Mesothelial cell of epicardium (in vitro differentiated cells): ENCODE data around the gene XPNPEP1. TPM values are rescaled to one million over a fixed set of nuclear protein-coding genes. Genes with fewer than 3 reads are reported as not detected.

Experiments used
- DNase-seq, 2 experiments: peaks; one replicate each; pipeline ENCODE4 v3.0.0; 2021; ENCODE audit warnings: low spot score in 2 of 2; ENCODE audit not compliant: unreplicated experiment in 2 of 2
- H3K27ac Mint-ChIP-seq: 2 replicates; pipeline ENCODE4 v1.8.0; 2021; ENCODE audit warnings: mixed read lengths
- H3K27me3 Mint-ChIP-seq: 2 replicates; pipeline ENCODE4 v1.8.0; 2021; ENCODE audit warnings: low read depth, mixed read lengths
- H3K36me3 Mint-ChIP-seq: 2 replicates; pipeline ENCODE4 v1.8.0; 2021; ENCODE audit warnings: mixed read lengths
- H3K4me1 Mint-ChIP-seq: 2 replicates; pipeline ENCODE4 v1.8.0; 2021; ENCODE audit warnings: mixed read lengths
- H3K4me3 Mint-ChIP-seq: 2 replicates; pipeline ENCODE4 v1.8.0; 2021; ENCODE audit warnings: mild to moderate bottlenecking, moderate library complexity, mixed read lengths
- H3K9me3 Mint-ChIP-seq: 2 replicates; pipeline ENCODE4 v1.8.0; 2021; ENCODE audit warnings: mixed read lengths
- total RNA-seq: library from RNA; stranded (reverse); gene quantifications from 3 replicates; pipeline ENCODE4 v1.2.1, GENCODE V29; 2021
- TF ChIP-seq, protein P1 (sequence below): fragments of 200-600 bp; sonication (generic); IDR thresholded peaks from one replicate; pipeline ENCODE4 v1.5.0; 2021; ENCODE audit warnings: antibody characterized with exemption; ENCODE audit not compliant: unreplicated experiment

XPNPEP1 gene
- total RNA-seq, 1 donor from 2014 or later = 87.7 TPM

DNA sequence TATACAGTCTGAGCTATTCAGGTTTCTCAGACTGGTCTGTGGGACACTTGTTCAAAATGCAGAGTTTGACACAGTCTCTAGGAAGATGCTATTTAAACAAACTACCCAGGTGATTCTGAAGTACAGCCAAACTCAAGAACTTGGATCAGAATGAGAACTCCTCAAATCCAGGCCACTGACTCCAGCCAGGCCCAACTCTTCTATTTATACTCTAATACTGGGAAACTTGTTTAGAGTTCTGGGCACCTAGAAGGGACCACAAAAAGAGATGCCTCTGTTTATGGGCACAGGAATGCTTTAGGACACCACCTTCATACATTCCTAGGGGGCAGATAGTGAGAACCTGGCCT is 44.4 kb upstream of the XPNPEP1 start:
- no peaks in the 10 kb centered on the region for H3K27me3 Mint-ChIP-seq
- DNase-seq = no peak
- H3K27ac Mint-ChIP-seq = peak overlapping the region; percentile 76
- H3K4me3 Mint-ChIP-seq = no peak overlapping the region
- TF ChIP-seq, protein P1, sequence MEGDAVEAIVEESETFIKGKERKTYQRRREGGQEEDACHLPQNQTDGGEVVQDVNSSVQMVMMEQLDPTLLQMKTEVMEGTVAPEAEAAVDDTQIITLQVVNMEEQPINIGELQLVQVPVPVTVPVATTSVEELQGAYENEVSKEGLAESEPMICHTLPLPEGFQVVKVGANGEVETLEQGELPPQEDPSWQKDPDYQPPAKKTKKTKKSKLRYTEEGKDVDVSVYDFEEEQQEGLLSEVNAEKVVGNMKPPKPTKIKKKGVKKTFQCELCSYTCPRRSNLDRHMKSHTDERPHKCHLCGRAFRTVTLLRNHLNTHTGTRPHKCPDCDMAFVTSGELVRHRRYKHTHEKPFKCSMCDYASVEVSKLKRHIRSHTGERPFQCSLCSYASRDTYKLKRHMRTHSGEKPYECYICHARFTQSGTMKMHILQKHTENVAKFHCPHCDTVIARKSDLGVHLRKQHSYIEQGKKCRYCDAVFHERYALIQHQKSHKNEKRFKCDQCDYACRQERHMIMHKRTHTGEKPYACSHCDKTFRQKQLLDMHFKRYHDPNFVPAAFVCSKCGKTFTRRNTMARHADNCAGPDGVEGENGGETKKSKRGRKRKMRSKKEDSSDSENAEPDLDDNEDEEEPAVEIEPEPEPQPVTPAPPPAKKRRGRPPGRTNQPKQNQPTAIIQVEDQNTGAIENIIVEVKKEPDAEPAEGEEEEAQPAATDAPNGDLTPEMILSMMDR = no peak
- H3K4me1 Mint-ChIP-seq = peaks cover 41% of the 10 kb centered on the region
- H3K9me3 Mint-ChIP-seq = no peaks in the 10 kb centered on the region
- no peaks in the 10 kb centered on the region for H3K36me3 Mint-ChIP-seq

DNA sequence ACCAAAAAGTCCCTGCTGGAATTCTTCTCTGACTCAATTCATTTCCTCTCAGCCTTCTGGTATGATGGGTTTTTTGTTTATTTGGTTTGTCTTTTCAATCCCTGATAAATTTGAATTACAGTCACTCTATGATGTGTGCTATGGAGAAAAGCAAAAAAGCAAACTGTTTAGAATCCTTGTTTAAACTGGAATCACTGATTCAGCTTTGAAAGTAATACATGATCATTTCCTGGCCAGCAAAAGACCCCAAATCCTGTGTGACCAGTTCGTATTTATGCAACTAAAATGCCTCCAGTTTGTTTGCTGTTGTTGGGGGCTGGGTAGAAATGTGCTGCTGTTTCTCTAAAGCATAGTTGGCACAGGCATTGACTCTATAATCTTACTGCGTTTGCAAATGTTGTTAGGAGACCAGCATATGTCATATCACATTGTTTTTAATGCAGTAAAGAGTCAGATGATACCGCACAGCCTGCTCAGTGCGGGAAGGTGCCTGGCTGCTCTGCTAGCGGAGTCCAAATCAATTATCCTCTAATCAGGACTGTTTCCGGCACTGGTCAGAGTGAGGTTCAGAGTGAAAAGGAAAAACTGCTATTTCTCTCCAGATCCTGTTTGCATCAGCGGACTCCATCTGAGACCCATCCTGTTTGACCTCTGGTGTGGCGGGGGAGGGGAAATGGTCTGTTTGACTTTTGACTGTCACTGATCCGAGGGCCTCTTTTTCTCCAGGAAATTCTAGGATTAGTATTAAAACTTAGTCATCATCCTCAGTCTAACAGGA is 43.8 kb upstream of the XPNPEP1 start:
- DNase-seq = no peak
- Mint-ChIP-seq H3K27ac (peak overlapping the region; percentile 76), H3K27me3 (no peaks in the 10 kb centered on the region), H3K4me1 (peaks cover 47% of the 10 kb centered on the region), H3K9me3 (no peaks in the 10 kb centered on the region), H3K4me3 (no peak overlapping the region), H3K36me3 (no peaks in the 10 kb centered on the region)
- TF ChIP-seq, protein P1 = no peak

DNA sequence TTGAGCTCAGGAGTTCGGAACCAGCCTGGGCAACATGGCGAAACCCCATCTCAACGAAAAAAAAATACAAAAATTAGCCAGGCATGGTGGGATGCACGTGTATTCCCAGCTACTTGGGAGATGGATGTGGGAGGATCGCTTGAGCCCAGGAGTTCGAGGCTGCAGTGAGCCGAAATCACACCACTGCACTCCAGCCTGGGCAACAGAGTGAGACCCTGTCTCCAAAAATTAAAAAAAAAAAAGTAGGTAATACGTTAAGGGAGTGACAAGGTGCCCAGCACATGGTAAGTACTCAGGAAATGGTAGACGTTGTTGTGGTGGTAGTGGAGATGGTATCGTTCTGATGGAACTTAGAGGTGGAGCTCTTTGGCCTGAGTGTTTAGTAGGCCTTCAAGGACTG is 41.0 kb upstream of the XPNPEP1 start:
- H3K27ac Mint-ChIP-seq = no peak overlapping the region
- no peak for DNase-seq
- H3K9me3 Mint-ChIP-seq = no peaks in the 10 kb centered on the region
- H3K4me3 Mint-ChIP-seq = no peak overlapping the region
- TF ChIP-seq, protein P1 = no peak
- H3K27me3 Mint-ChIP-seq = no peaks in the 10 kb centered on the region
- H3K36me3 Mint-ChIP-seq = no peaks in the 10 kb centered on the region
- H3K4me1 Mint-ChIP-seq = peaks cover 54% of the 10 kb centered on the region

DNA sequence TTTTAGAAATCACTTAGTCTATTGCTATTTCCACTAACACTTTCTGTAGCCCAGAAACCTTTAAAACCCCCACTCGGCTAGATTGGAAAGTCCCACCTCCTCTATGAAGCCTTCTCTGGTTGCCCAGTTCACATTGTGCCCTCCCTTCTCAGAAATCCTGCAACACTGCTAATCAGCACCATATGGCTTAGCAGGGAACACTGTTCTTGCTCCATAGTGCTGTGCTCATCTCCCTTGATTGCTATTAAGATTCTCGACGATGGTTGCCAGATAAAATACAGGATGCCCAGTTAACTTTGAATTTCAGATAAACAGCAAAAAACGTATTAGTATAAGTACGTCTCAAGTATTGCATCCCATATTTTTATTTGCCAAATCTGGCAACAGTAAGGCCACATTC is 40.1 kb upstream of the XPNPEP1 start:
- H3K4me3 Mint-ChIP-seq = no peak overlapping the region
- H3K27ac Mint-ChIP-seq = peak overlapping the region; percentile 47
- H3K36me3 Mint-ChIP-seq = no peaks in the 10 kb centered on the region
- no peaks in the 10 kb centered on the region for H3K9me3 Mint-ChIP-seq
- TF ChIP-seq, protein P1 = no peak
- DNase-seq = no peak
- peaks cover 49% of the 10 kb centered on the region for H3K4me1 Mint-ChIP-seq
- no peaks in the 10 kb centered on the region for H3K27me3 Mint-ChIP-seq

DNA sequence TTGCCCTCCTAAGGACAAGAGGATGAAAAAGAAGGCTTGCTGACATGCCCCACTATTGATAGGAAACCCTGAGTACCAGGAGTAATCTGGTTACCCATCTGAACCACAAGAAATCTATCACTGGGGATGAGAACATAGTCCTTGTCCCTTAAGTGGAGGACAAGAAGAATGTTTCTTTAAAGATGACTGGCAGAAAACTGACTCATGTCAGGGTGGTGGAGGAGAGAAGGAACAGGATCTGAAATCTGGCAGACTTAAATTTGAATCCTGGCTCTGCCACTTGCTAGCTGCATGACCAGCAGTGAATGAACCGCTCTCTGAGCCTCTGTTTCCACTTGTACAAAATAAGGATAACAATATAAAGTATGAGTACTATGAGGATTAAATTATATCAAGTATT is 38.9 kb upstream of the XPNPEP1 start:
- DNase-seq = no peak
- H3K36me3 Mint-ChIP-seq = no peaks in the 10 kb centered on the region
- no peak overlapping the region for H3K4me3 Mint-ChIP-seq
- H3K4me1 Mint-ChIP-seq = peaks cover 49% of the 10 kb centered on the region
- H3K27me3 Mint-ChIP-seq = no peaks in the 10 kb centered on the region
- H3K9me3 Mint-ChIP-seq = no peaks in the 10 kb centered on the region
- peak overlapping the region; percentile 90 for H3K27ac Mint-ChIP-seq
- TF ChIP-seq, protein P1 = no peak
